ENCODE data around the gene CXXC5.

CXXC5 gene

DNA sequence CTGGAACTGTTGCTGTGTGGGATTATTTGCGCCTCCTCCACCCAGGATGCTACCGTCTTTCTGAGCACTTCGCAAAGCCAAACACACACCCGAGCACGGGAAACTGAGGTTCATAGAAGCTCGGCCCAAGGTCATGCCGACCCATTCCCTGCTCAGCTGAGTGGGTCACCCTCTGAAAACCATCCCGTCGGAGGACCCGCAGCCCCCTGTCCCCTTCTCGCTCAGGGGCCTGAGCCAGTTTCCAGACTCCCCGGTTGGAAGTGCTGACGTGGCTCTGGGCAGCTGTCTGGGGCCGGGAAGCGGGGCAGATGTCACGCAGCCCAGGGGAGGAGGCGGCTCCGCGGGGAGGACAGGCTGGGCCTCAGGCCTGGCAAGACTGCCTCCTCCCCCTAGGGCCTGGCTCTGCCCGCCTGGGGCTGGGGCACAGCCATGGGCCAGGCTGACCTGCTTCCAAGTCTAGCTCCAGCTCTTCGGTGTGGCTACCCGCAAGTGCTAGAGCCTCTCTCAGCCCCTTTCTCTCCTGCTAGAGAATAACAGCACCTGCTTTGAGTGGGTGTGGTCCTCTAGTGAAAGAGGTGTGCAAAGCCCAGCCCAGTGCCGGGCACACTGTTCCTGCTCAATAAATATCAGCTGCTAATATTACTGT lies 9.9 kb upstream of the CXXC5 start:
- no peak for DNase-seq (ENCODE audit: low read depth in 3 of 3)

DNA sequence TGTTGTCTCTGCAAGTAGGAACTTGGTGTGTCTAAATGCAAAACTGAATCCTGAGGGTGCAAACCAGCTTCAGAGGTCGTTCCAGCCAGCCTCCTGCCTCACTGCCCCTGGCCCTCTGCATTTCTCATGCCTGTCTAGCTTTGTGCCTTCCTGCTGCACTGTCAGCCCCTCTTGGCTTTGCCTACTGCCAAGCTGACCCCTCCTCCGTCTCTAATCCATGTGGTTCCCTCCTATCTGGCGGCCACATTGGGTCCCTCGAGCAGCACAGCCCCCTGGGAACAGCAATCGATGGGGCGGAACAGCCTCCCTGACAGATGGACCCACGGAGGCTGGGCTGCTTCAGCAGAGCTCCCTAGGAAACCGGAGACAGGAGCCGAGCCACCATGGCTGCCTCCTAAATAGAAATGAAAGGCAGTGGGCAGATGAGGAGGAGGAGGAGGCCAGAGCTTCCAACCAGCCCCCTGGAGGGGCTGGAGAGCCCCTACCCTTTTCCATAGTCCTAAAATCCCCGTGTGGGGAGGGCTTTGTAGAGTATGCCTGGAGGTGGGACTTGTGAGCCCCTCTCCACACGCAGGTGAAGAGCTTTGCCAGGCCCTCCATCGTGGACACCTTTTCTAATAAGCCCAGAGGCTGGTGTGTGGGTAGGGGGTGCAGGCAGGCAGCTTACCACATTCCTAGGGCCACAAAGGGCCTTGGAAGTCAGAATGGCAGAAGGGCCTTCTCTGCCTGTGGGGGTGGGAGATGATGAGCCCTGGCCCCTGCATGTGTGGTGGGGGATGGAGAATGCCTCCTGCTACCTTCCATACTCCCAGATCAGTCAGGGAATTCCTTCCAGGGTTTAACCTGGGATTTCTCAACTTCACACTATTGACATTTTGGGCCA lies 9.2 kb upstream of the CXXC5 start:
- DNase-seq (ENCODE audit: low read depth in 3 of 3): no peak

DNA sequence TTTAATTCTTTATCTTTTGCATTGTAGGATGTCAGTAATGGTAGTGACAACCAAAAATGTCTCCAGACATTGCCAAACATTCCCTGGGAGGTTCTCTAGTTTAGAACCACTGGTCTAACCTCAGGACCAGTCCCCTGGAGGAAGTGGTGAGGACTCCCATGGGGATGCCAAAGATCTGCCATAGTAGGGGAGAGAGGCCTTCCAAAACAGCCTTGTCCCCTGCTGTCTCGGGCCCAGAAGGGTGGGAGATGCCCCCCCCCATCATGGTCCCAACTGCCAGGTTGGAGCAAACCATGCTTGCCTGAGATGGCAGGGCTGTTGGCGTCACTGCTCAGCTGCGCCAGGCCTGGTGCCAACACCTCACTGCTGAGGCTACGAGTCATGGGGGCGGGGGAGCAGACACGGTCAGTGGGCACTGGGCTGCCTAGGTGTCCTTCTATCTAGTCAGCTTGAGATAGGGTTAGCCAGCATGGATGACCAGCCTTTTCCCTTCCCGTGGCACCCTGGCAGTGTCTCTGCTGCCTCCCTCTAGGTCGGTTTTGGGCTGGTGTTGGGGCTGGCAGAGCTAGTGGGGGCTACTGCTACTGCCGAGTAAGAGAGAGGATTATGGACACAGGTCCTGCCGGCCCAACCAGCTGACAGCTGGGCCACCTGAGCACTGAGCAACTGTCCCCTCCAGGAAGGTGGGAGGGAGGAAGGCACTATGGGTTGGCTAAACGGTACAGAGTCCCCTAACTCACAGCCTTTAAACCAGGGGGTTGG lies 8.3 kb upstream of the CXXC5 start:
- DNase-seq (ENCODE audit: low read depth in 3 of 3): no peak

DNA sequence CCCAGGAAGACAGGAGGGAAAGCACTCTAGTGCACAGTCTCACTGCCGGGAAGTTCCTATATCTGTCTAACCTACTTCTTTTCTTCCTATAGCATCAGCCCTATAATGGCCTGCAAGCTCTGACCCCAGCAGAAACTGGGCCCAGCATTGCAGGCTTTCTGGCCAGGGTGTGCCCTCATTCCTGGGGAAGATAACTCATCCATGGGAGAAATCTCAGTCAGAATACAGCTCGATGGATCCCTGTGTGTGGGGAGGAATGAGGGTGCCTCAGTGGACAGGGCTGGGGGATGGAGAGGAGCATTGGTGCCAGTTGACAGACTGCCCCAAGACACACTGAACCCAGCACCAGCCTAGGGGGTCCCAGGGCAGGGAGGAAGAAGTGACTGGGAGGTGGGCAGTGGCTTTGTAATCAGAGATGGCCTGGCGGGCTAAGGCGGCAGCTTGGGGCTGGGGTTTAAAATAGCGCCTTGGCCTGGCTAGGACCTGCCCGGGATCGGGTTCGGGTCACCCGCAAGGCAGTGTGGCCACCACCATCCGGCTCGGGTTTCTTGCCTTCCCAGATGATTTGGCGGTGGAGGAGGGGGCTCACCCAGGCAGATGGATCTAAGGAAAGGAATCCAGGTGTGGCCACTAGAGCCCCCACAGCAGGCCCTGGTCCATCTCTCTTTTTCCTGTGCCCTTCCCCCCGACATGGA lies 7.6 kb upstream of the CXXC5 start:
- no peak for DNase-seq (ENCODE audit: low read depth in 3 of 3)

DNA sequence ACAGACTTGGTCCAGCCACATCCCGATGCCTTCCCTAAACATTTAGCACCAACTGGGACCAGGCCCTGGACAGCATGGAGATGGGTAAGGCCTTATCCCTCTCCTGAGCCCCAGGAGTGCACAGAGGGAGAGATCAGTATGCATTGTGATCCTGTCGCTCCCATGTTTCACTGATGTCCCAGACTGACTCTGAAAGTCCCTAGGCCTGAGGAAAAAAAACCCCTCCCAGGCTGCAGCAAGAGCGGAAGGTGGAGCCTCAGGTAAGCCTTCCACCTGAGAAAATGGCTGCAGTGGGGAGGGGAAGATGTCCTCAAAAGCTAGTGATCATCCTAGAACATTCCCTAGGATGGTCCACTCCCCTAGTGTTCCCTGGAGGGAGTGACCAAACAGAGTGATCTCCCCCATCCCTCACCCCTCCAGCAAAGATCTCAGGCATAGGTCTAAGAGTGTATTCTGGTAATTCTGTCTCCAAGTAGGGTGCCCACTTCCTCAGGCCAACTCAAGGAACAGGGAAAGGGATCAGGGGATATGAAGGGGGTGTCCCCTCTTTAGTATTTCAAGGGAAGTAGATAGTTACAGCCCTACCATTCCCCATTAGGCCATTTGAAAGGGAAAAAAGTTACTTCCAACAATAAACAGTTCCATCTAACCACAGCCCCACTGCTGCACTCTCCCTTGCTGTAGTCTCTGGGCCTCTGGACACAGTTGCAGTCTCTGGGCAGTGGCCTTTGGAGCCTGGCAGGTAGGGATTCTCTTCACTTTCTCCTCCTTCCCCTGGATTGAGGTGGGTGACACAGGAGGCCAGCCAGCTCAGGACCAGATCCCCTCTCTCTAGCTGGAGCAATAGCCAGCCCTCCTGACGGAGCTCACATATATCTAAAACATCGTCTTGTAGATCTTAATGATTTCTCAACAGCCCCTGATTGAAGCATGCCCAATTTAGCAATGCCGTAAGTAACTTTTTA lies 6.8 kb upstream of the CXXC5 start:
- DNase-seq (ENCODE audit: low read depth in 3 of 3): no peak

DNA sequence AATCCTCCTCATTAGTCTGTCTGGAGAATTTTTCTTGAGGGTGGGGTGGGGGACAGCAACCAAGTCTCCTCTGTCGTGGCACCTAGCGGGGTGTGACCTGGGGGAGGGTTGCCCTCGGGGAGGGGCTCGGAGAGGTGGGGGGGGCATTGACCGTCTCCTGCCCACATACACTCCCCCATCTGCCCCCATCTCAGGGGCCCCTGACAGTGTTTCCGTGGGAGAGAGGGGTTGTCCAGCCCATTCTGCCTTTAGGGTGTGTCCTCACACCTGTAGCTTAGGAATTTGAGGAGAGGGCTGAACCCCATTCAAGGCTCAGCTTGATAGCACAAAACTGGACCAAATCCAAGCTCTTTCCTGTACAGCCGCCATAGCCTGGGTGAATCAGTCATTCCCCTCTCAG lies 5.9 kb upstream of the CXXC5 start:
- no peak for DNase-seq (ENCODE audit: low read depth in 3 of 3)

DNA sequence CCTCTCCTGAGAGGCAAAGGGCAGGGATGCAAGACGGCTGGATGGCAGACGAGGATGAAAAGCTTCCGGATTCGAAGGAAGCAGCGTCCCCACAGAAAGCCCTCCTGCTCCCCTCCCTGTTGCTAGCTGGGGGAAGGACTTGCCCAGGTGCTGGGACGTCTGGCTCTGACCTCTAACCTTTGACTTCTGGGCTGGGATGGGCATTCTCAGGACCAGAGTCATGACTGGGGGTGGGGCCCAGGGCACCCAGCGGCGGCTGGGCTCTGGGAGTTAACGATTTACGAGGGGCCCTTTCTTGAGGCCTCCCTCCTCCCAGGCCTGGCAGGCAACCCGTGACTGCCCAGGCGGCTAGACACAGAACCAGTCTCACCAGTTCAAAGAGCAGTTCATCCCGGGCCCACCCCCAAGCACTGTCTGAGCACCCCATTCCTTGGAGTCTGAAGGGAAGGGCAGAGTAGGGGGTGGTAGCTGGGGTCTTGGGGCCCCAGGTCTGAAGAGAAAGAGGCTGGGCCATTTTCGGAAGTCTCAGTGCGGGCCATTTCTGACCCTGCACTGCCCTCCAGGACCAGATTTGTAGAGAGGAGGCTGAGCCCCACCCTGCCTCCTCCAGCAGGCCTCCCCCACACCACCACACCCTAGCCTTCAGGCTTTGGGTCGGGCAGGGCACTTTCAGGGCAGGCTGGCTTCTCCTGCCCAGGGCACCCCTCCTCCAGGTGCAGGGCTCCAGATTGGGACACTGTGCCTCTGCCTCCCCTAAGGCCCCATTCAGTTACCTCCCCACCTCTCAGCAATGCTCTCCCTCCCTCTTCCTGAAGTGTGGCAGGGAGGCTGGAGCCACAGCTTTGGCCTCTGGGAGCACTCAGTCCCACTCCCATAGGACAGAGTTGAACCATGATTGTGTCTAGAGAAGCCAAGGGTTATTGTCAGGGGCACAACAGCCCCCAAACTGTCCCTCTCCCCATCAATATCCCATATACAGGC lies 5.0 kb upstream of the CXXC5 start:
- DNase-seq (ENCODE audit: low read depth in 3 of 3): no peak

DNA sequence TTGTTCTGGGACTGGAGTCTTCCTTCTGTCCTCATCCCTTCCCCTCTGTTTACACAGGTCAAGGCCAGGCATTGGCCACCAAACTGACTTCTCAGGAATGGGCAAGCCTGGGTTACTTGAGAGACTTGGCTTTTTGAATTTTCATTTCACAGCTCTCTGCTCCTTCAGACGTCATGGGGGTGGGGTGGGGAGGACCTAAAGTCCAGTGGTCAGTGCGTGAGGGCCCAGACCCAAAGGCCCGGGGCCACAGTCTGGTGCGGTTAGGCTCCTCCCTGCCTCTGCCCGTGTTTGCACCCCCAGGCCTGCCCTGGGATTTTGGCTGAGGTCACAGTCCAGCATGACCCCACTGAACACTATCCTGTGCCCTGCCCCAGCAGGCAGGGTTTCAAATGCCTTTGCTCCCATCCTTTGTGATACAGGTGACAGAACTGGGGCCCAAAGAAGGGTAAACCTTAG lies 4.1 kb upstream of the CXXC5 start:
- no peak for DNase-seq (ENCODE audit: low read depth in 3 of 3)

DNA sequence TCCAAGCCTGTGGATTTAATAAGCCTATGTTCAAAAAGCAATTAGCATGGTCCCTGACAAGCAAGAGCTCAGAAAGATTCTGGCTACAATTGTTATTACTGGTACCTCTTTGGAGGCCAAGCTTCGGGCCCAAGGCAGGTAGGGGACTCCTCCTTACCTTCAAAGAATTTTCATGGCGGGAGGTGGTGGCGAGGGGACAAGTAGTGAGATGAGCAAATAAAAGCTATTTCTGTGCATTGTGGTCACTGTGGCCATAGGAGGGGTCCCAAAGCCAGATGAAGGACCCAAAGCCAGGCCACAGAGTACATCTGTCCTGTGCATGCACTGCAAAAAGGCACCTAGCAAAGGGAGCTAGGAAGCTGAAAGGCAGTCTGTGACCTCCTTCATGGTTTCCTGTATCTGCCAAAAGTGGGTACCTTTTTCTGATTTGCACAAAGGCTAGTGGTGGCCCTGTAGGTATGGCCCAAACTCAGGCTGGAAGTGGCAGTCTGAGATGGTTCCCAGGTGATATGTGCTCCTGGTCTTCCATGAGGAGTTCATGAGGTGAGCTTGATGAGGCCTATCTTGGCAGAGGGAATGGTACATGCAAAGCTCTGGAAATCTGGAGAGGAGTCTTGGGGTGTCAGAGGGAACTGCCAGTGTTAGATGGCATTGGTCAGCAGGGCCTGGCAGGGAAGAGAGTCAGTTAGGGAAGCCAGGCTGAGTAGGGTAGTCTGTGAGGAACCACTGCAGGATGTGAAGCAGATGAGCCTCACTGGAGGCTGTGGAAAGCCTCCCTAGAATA lies 3.3 kb upstream of the CXXC5 start:
- no peak for DNase-seq (ENCODE audit: low read depth in 3 of 3)

DNA sequence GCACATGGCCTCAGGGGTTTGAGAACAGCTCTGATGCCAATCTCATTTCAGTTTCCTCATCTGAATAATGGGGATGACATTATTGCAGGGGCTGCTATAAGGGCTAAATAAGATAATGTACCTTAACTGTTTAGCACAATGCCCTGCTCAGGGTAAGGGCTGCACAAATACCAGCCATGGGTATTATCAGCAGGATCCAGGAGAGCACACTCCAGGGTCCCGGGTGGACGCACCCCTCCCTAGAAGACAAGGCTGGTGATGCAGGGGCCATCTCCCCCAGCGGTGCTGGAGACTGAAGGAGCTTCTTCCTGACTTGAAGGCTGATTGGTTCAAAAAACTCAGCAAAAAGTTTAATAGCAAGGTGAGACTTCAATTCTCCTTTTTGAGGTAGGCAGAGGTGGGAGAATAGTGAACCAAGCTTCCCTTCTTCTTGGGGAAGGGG lies 2.7 kb upstream of the CXXC5 start:
- DNase-seq (ENCODE audit: low read depth in 3 of 3): no peak

DNA sequence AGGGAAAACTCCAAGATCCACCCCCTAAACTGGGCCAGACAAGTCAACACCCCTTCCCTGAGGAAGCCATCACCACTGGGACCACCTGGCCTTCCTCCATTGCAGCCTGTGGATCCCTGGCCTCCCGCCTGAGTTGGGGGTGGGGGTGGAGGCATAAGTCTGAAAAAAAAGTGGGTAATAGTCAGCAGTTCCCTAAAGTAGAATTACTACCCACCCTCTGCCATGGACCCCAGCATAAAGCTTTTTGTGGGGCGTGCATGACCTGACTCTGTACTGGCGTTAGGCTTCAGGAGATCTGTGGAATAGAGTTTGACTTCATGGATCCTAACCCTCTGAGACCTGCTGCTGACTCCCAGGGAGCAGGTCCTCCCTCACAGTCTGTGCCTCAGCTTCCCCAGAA lies 2.0 kb upstream of the CXXC5 start:
- no peak for DNase-seq (ENCODE audit: low read depth in 3 of 3)

DNA sequence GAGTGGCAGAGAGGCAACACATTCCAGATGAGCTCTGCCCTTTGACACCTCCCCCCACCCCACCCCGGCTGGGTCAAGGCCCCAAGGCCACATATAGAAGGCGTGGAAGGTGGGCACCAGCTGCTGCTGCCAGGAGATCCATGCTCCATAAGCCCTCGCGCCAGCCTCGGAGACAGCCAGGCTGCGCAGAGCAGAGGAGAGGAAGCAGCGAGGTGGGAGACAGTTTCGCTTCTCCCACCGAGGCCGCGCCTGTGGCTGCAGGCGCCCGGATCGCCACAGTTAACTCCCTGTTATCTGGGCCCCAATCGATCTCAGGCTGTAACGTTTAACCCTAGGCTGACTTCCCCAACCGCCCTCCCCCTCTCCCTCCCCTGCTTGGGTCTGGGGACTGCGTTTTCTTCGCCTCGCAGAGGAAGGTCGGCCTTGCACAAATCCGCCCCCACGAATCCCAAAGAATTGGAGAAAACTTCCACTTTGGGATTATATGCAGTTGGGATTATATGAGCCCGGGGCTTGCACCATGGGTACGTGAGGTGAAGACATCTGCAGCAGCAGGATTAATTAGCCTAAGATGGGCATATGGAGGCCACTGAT lies 1.1 kb upstream of the CXXC5 start:
- no peak for DNase-seq (ENCODE audit: low read depth in 3 of 3)

DNA sequence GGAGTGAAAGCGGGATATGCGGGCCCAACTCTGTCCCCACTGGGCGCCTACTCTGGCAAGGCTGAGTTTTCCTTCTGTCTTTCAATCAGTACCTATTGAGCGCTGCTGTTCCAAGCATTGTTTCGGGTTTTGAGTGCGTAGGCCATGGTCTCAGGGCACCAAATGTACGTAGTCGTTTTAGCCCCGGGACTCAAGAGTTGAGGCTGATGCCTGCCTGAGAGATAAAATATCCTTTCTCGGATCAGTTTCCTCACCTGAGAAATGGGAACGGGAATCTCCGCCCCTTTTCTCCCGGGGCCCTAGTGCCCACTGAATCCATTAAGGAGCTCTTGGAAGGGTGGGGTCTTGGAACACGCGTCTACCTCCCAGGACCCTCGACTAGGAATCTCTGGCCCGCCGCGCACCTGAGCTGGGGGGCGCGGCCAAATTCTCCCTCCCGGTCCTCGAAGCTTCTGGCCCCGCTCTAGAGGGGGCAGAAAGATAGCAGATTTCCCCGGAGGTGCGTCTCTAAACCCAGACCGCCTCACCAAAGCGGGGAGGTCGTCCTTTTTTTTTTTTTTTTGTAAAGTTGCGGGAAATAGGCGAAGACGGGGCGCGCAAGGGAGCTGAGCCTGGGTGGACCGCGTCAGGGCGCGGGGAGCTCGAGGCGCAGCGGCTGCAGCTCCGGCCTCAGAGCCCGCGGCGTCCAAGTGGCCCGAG lies 494 bp upstream of the CXXC5 start:
- DNase-seq (ENCODE audit: low read depth in 3 of 3): no peak

DNA sequence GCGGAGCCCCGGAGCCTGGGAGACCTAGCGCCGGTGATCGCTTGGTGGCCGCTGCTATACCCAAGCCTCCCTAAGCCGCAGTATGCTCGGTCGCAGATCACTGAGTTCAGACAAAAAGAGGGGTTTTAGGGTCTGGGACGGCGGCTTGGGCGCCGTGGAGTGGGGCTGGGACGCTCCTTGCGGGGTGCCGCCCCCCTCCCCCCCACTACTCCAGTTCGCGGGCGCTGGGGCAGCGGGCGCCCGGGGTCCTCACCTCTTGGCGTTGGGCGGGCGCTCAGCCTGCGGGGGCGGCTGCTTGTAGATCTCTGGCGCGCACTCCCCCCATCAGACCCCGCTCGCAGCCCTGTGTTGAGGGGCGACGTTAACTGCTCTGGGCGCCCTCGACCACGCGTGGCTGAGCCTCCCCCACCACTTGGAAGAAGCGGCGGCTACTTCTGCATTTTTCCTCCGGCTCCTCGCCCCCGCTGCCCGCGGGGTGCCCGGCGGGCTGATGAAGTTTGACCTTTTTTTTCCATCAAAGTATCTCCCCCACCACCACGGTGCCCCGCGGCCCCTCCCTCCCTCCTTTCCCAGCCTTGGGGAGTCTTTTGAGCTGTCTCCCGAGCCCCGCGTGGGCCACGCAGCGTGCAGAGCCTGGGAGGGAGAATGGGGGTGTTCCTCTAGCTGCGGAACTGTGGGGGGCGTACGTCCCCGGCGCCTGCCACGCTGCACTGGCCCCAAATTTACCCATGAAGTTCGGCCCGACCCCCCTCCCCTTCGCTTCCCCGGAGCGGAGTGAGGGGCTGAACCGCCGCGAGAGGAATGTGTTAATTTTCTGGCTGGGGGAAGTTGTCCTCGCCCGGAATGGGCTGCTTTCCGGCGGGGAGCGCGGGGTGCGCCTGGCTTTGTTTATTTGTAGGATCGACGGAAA lies 1.2 kb downstream of the CXXC5 start:
- DNase-seq (ENCODE audit: low read depth in 3 of 3): no peak

DNA sequence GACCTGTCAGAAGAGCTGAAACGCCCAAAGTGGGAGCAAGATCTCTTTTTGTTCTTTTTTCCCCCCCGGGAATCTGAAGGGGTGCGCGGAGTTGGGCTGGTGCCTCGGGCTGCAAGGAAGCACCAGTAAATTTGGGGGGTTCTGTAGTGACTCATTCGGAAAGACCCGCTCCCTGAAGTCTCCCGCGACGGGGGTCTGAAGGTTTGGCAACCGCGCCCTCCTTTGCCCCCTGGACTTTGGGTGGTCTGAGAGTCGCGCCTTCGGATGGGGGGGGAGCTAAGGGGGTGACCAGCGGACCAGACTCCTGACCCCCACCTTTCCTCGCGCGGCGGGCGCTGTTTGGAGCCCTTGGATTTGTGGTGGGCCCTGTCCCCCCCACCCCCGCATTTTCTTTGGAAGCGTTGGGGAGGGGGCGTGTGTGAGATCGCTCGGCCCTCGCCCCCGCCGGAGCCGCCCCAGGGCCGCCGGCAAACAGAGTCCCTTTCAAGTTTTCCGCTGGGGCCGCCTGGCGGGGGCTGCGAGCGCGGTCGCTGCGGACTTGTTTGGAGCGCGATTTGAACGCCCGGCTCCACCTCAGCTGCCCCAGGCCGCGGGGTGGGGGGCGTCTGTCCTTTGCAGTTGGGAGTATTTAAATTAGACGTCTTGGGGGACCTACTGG lies 2.0 kb downstream of the CXXC5 start:
- no peak for DNase-seq (ENCODE audit: low read depth in 3 of 3)

DNA sequence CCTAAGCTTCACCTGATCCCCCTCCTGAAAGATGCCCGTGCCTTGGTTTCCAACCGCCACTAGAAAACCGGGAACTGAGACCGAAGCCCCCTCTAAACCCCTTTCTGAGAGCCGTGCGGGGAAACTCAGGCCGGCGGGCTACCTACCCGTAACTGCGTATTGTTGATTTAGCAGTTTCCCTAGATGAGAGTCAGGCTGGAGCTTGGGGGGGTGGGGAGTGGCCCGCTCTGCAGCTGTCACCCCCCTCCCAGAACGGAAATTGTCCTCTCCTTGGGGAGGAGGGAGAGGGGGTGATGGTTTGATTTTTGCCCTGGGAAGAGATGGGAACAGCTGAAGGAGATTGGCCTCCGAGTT lies 2.5 kb downstream of the CXXC5 start:
- no peak for DNase-seq (ENCODE audit: low read depth in 3 of 3)
